Fibroblast of villous mesenchyme (primary cell): ENCODE data around the gene ARHGAP19. TPM values are rescaled to one million over a fixed set of nuclear protein-coding genes. Genes with fewer than 3 reads are reported as not detected.

ENCODE experiments used
- DNase-seq: peaks from one replicate; pipeline ENCODE4 v3.0.0-alpha.2; 2010; ENCODE audit warnings: low read depth
- H3K4me3 ChIP-seq: 2 replicates; pipeline ENCODE4 v1.5.1; 2011; ENCODE audit warnings: low read depth, mild to moderate bottlenecking, low read length
- total RNA-seq: library from RNA; depleted of rRNA; stranded (reverse); fragments of >200 nt; gene quantifications from 2 replicates; pipeline ENCODE4 v1.2.3, GENCODE V29; 2012
- TF ChIP-seq, protein P1 (sequence below): IDR thresholded peaks from 2 replicates; pipeline ENCODE4 v1.5.1; 2012; ENCODE audit warnings: low read depth, mild to moderate bottlenecking, low read length; ENCODE audit not compliant: insufficient read depth

ARHGAP19 gene, protein sequence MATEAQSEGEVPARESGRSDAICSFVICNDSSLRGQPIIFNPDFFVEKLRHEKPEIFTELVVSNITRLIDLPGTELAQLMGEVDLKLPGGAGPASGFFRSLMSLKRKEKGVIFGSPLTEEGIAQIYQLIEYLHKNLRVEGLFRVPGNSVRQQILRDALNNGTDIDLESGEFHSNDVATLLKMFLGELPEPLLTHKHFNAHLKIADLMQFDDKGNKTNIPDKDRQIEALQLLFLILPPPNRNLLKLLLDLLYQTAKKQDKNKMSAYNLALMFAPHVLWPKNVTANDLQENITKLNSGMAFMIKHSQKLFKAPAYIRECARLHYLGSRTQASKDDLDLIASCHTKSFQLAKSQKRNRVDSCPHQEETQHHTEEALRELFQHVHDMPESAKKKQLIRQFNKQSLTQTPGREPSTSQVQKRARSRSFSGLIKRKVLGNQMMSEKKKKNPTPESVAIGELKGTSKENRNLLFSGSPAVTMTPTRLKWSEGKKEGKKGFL
- 8.1 and 13.4 TPM in 2 replicates for total RNA-seq

DNA sequence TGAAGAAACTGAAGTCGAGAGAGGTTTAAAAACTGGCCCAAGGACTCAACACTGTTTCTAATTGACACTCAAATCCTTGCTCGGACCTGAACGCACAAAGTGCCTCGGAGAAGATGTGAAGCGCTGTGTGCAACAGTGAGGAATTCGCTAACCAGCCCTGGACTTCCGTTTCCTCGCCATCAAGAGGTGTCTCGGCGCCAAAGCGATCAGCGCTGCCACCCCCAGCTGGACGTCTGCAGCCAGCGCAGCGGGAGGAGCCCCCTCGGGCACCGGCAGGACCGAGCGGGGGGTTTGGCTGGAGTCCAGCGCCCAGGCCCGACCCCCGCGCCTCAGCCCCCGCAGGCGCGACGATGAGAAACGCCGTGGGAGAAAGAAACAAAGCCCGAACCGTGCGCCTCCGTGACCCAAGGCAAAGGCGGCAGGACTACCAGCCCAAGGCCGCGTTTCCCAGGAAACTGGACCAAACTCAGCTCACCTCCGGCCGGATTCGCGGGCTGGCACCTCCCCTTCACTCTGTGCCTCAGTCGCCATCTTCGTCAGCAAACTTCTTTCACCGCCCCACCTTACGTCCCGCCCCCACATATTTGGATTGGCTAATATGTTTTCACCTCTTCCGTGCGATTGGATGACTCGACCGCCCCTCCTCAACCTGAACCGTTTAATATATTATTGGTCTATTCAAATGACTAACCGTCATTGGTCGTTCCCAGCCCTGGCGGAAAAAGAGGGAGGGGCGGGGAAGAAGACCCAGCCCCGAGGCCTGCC is at the start of gene ARHGAP19:
TSS of gene ARHGAP19 (minus strand) at position 541 of the 765 bp plus-strand sequence. CDS start at position 531, 10 bp downstream.
- peak; percentile 99 for DNase-seq
- peak within 1 kb of the TSS; percentile 80 for H3K4me3 ChIP-seq
- TF ChIP-seq, protein P1, sequence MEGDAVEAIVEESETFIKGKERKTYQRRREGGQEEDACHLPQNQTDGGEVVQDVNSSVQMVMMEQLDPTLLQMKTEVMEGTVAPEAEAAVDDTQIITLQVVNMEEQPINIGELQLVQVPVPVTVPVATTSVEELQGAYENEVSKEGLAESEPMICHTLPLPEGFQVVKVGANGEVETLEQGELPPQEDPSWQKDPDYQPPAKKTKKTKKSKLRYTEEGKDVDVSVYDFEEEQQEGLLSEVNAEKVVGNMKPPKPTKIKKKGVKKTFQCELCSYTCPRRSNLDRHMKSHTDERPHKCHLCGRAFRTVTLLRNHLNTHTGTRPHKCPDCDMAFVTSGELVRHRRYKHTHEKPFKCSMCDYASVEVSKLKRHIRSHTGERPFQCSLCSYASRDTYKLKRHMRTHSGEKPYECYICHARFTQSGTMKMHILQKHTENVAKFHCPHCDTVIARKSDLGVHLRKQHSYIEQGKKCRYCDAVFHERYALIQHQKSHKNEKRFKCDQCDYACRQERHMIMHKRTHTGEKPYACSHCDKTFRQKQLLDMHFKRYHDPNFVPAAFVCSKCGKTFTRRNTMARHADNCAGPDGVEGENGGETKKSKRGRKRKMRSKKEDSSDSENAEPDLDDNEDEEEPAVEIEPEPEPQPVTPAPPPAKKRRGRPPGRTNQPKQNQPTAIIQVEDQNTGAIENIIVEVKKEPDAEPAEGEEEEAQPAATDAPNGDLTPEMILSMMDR, result peak; percentile 33

DNA sequence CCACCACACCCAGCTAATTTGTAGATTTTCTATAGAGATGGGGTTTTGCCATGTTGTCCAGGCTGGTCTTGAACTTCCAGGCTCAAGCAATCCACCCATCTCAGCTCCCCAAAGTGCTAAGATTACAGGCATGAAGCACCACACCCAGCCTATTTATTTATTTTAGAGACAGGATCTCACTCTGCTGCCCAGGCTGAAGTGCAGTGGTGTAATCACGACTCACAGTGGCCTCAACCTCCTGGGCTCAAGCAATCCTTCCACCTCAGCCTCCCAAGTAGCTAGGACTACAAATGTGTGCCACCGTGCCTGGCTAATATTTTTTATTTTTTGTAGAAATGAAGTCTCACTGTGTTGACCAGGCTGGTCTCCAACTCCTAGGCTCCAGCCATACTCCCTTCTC is 49.0 kb upstream of the ARHGAP19 start:
- TF ChIP-seq, protein P1, result no peak
- no peak for DNase-seq
- no peak overlapping the region for H3K4me3 ChIP-seq

DNA sequence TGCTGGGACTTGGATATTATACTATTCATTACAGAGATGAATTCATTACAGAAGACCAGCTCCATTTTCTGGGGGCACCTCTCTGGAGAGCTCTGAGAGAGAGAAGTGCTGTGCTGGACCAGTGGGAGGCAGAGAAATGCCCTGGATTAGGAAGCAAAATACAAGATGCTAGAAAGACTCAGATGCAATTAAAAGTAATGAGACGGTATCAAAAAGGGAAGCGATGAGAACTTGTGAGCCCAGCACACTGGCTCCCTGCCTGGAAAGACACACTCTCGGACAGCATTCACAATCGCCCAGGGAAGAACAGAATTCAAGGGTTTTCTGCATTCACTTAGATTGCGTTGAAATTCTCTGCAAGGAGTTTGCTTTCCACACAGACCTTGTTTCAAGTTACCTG is 45.6 kb upstream of the ARHGAP19 start:
- TF ChIP-seq, protein P1, result no peak
- no peak overlapping the region for H3K4me3 ChIP-seq
- no peak for DNase-seq

DNA sequence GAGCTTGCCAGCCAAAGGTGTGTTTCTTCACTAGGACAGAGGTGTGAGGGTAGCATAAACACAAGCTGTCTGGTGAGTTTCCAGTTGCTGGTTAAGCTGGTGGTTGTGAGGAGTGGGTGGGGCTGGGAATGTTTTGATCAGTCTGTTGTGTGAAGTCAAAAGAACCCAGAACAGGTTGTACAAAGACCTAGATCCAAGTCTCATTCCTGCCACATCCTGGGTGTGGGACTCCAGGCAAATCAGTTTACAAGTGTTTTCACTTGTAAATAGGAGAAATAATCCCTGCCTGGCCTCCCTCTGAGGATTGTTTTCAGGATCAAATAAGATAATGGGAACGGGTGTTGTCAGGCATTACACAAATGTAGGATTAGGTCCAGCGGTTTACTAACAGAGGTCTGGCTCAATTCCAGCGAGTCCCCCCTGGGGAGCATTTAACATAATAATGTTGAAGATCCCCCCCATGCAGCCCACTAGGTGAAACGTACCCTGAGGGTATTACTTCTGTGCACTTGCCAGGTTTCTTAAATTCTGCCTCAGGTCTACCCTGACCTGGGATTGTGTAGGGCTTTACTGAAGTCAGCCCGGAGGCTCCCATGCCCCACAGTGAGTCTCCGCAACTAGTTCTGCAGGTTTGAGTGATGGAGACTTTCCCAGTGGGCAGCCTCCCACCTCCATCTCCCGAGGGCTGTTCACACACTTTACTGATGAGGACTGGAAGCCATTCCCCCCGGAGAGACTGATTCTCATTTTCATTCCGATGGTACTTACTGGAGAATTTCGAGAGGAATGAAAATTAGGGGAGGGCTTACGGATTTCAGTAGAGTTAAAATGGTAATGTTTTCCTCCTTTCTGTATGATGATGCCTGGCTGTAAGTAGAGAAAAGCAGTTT is 44.8 kb upstream of the ARHGAP19 start:
- no peak for DNase-seq
- no peak overlapping the region for H3K4me3 ChIP-seq
- TF ChIP-seq, protein P1, result no peak

DNA sequence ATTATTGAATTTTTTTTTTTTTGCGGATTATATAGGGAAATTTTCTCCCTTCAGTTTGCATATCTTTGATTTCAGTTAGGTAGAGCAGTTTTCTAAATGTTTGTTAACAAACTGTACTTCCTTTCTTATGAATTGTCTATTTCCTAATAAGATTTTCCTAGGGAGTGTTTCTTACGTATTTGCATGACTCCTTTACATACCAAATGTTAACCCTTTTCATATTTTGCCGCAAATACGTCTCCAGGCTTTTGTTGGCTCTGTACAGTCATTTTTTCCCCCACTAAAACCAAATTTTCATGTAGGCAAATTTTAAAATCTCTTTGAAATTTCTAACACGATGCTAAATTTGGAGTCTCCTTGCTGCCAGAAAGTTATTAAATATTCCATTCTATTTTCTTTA is 44.0 kb upstream of the ARHGAP19 start:
- no peak for DNase-seq
- H3K4me3 ChIP-seq, result no peak overlapping the region
- TF ChIP-seq, protein P1, result no peak

DNA sequence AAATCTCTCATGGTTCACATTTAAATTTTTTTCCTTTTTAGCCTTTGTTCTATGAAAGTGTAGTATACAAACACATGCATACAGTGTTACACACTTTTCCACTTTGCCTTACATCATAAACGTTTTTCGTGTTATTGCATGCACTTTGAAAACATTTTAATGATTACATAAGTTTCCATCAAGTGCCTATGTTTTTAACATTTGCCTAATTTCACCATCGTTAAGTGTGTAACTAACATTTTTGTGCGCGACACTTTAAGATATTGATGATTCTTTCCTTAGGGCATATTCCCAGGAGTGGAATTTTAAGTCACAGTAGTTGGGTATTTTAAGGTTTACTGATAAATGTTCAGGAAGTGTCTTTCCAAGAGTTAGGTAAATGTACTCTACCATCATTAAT is 43.6 kb upstream of the ARHGAP19 start:
- TF ChIP-seq, protein P1, result no peak

More for the DNA sequence above, 43.6 kb upstream of the ARHGAP19 start:
- no peak for DNase-seq
- H3K4me3 ChIP-seq, result no peak overlapping the region
